OCI-LY7 (cell line): ENCODE measurements around the gene SIVA1. TPM values are rescaled to one million over a fixed set of nuclear protein-coding genes. Genes with fewer than 3 reads are reported as not detected.

ENCODE experiments used
- BruUV-seq: library from RNA; stranded (reverse); fragments of 400-500 nt; replicated peaks from 2 replicates; lab custom pipeline; 2021; lab: Mats Ljungman, UMichigan
- CTCF ChIA-PET: fragments of 300-600 bp; sonication (Branson Sonifier 250); formaldehyde crosslinking; loops from one replicate; lab custom pipeline; 2022; ENCODE audit warnings: antibody characterized with exemption; ENCODE audit not compliant: unreplicated experiment; lab: Charles Lee
- POLR2A ChIA-PET: fragments of 300-600 bp; sonication (Branson Sonifier 250); formaldehyde crosslinking; loops from one replicate; lab custom pipeline; 2022; ENCODE audit warnings: antibody characterized with exemption; lab: Charles Lee
- DNase-seq: peaks from one replicate; pipeline ENCODE4 v3.0.0-alpha.2; 2015; ENCODE audit warnings: low spot score
- H2AFZ ChIP-seq: fragments of 200-600 bp; sonication (generic), shearing (Covaris generic); 2 replicates; pipeline ENCODE4 v1.6.1; 2014; ENCODE audit warnings: mild to moderate bottlenecking, antibody characterized with exemption, low read length, moderate library complexity
- H3K27ac ChIP-seq: fragments of 200-600 bp; sonication (generic); 2 replicates; pipeline ENCODE4 v1.5.1; 2014; ENCODE audit warnings: mixed run types, low read depth, mild to moderate bottlenecking, moderate library complexity, low read length, inconsistent platforms; ENCODE audit not compliant: poor library complexity, severe bottlenecking
- H3K36me3 ChIP-seq: fragments of 200-600 bp; sonication (generic); 2 replicates; pipeline ENCODE4 v1.6.1; 2014; ENCODE audit warnings: mild to moderate bottlenecking, antibody characterized with exemption, low read length, moderate library complexity, mixed read lengths; ENCODE audit not compliant: insufficient read depth
- H3K4me1 ChIP-seq: fragments of 200-600 bp; sonication (generic); 2 replicates; pipeline ENCODE4 v1.5.1; 2014; ENCODE audit warnings: mild to moderate bottlenecking, low read length; ENCODE audit not compliant: insufficient read depth, poor library complexity, severe bottlenecking
- H3K4me2 ChIP-seq: fragments of 200-600 bp; sonication (generic); 2 replicates; pipeline ENCODE4 v1.6.1; 2014; ENCODE audit warnings: mild to moderate bottlenecking, low read length
- H3K4me3 ChIP-seq: fragments of 200-600 bp; sonication (generic); 2 replicates; pipeline ENCODE4 v1.5.1; 2014; ENCODE audit warnings: mild to moderate bottlenecking, low read depth, low read length; ENCODE audit not compliant: poor library complexity, severe bottlenecking
- H3K79me2 ChIP-seq: fragments of 200-600 bp; sonication (generic); 2 replicates; pipeline ENCODE4 v1.6.1; 2016; ENCODE audit warnings: low read depth, mild to moderate bottlenecking, low read length, moderate library complexity, mixed read lengths; ENCODE audit not compliant: insufficient read depth
- H3K9me2 ChIP-seq: fragments of 200-600 bp; sonication (generic); 2 replicates; pipeline ENCODE4 v1.6.1; 2016; ENCODE audit warnings: mild to moderate bottlenecking, low read length, mixed read lengths; ENCODE audit not compliant: insufficient read depth
- H3K9me3 ChIP-seq: fragments of 200-600 bp; sonication (generic); 2 replicates; pipeline ENCODE4 v1.6.1; 2014; ENCODE audit warnings: mild to moderate bottlenecking, mixed run types, low read length, mixed read lengths
- H4K20me1 ChIP-seq: fragments of 200-600 bp; sonication (generic); 2 replicates; pipeline ENCODE4 v1.6.1; 2014; ENCODE audit warnings: mild to moderate bottlenecking, antibody characterized with exemption, low read length, moderate library complexity, mixed read lengths; ENCODE audit not compliant: insufficient read depth
- CTCF ChIP-seq: fragments of 200-600 bp; sonication (generic); conservative IDR thresholded peaks from 2 replicates; pipeline ENCODE4 v1.5.1; 2014; ENCODE audit warnings: mild to moderate bottlenecking, antibody characterized with exemption, low read length, moderate library complexity, mixed read lengths
- EZH2phosphoT487 ChIP-seq: fragments of 200-600 bp; sonication (generic); IDR thresholded peaks from 2 replicates; pipeline ENCODE4 v1.6.1; 2018; ENCODE audit warnings: low read depth, borderline replicate concordance, mild to moderate bottlenecking, mixed run types, antibody characterized with exemption, low read length, moderate library complexity, mixed read lengths
- intact Hi-C: fragments of 100-400 bp; cut with micrococcal nuclease; formaldehyde crosslinking; loops from one replicate; pipeline ENCODE4 v1.10.0; 2022; ENCODE audit not compliant: unreplicated experiment
- total RNA-seq, 2 experiments: library from RNA; depleted of rRNA in 1 of 2; stranded (reverse); fragments of >200 nt in 1 of 2; shearing (Covaris generic) in 1 of 2; gene quantifications; 2 replicates each; pipeline ENCODE4 v1.2.3, GENCODE V29; 2014 to 2022

The SIVA1 gene
- total RNA-seq, 2 experiments from 2014 or later, result 111 to 244 TPM

GRCh38 chr14:104734051-104734587, 18.8 kb upstream of the SIVA1 start:
- no peak for DNase-seq
- no peaks in the 10 kb centered on the region for H4K20me1 ChIP-seq
- H3K4me2 ChIP-seq, result no peak overlapping the region
- no peaks in the 10 kb centered on the region for H3K79me2 ChIP-seq
- H3K9me3 ChIP-seq, result no peaks in the 10 kb centered on the region
- no peaks in the 10 kb centered on the region for H3K36me3 ChIP-seq
- ChIA-PET POLR2A (no interaction called here), CTCF (no interaction called here)
- TF ChIP-seq CTCF (no peak), EZH2phosphoT487 (no peak)
- intact Hi-C loops, result no loop called here
- H3K9me2 ChIP-seq, result no peaks in the 10 kb centered on the region
- H3K4me3 ChIP-seq, result no peak overlapping the region
- no peak overlapping the region for H2AFZ ChIP-seq
- BruUV-seq, result no TSS peak
- H3K4me1 ChIP-seq, result no peaks in the 10 kb centered on the region
- no peak overlapping the region for H3K27ac ChIP-seq

- Histone ChIP-seq H3K9me2 (no peaks in the 10 kb centered on the region), H3K4me1 (no peaks in the 10 kb centered on the region), H4K20me1 (no peaks in the 10 kb centered on the region), H2AFZ (no peak overlapping the region), H3K4me3 (no peak overlapping the region), H3K79me2 (no peaks in the 10 kb centered on the region), H3K9me3 (no peaks in the 10 kb centered on the region), H3K36me3 (no peaks in the 10 kb centered on the region), H3K27ac (no peak overlapping the region), H3K4me2 (no peak overlapping the region)
- TF ChIP-seq EZH2phosphoT487 (no peak), CTCF (no peak)
- intact Hi-C loops, result no loop called here
- POLR2A ChIA-PET, result no interaction called here
- BruUV-seq, result no TSS peak
- CTCF ChIA-PET, result no interaction called here
- no peak for DNase-seq
These were observed 18.4 kb upstream of the SIVA1 start for GRCh38 chr14:104734601-104734990.

GRCh38 chr14:104734991-104735779, 17.8 kb upstream of the SIVA1 start:
- no peaks in the 10 kb centered on the region for H3K79me2 ChIP-seq
- H2AFZ ChIP-seq, result no peak overlapping the region
- no TSS peak for BruUV-seq
- ChIA-PET CTCF (no interaction called here), POLR2A (no interaction called here)
- H3K9me2 ChIP-seq, result no peaks in the 10 kb centered on the region
- no peaks in the 10 kb centered on the region for H3K4me1 ChIP-seq
- no peak overlapping the region for H3K27ac ChIP-seq
- intact Hi-C loops, result no loop called here
- DNase-seq, result no peak
- TF ChIP-seq EZH2phosphoT487, result no peak
- no peak for TF ChIP-seq CTCF
- no peak overlapping the region for H3K4me3 ChIP-seq
- H3K9me3 ChIP-seq, result no peaks in the 10 kb centered on the region
- no peaks in the 10 kb centered on the region for H4K20me1 ChIP-seq
- H3K36me3 ChIP-seq, result no peaks in the 10 kb centered on the region
- H3K4me2 ChIP-seq, result no peak overlapping the region
